Measurements from ENCODE around the gene RUFY1. TPM values are rescaled to one million over a fixed set of nuclear protein-coding genes. Genes with fewer than 3 reads are reported as not detected.
A peak's percentile ranks its signal among the peaks of the same experiment; 100 is the strongest.
"Not testable (repeated sequence)": the region's sequence is repeated elsewhere in the genome, so short reads cannot be mapped to it uniquely, and the experiment has no call there.

The RUFY1 gene
- total RNA-seq, 2 experiments from 2014 or later = 22.5 to 24.7 TPM

GRCh38 chr5:179553006-179553405 is 2.7 kb downstream of the RUFY1 start:
- H3K4me1 Mint-ChIP-seq (ENCODE audit: low read depth) = peaks cover 33% of the 10 kb centered on the region
- H3K9me3 Mint-ChIP-seq = no peaks in the 10 kb centered on the region
- CTCF ChIA-PET = no interaction called here
- POLR2A ChIA-PET = interaction anchor here (3.2 kb wide), 1 partner anchor 70 kb away, joined by 23 read pairs; the partner anchor contains the start of gene HNRNPH1
- TF ChIP-seq CTCF (IDR thresholded peaks at IDR 0.05) = no peak
- intact Hi-C loops (cut with micrococcal nuclease) = no loop called here
- no peak overlapping the region for H3K4me3 Mint-ChIP-seq
- peaks cover 22% of the 10 kb centered on the region for H3K36me3 Mint-ChIP-seq (ENCODE audit: low read depth)
- ATAC-seq = no peak
- H3K27ac Mint-ChIP-seq = no peak overlapping the region
- no peak for DNase-seq
- no peaks in the 10 kb centered on the region for H3K27me3 Mint-ChIP-seq

GRCh38 chr5:179553875-179554274 is 3.5 kb downstream of the RUFY1 start:
- no peak overlapping the region for H3K27ac Mint-ChIP-seq
- H3K36me3 Mint-ChIP-seq (ENCODE audit: low read depth) = peaks cover 26% of the 10 kb centered on the region
- CTCF ChIA-PET = no interaction called here

GRCh38 chr5:179554981-179555380 is 4.6 kb downstream of the RUFY1 start:
- no peak overlapping the region for H3K4me3 Mint-ChIP-seq
- H3K4me1 Mint-ChIP-seq (ENCODE audit: low read depth) = peaks cover 30% of the 10 kb centered on the region
- ChIA-PET POLR2A (no interaction called here), CTCF (no interaction called here)
- TF ChIP-seq CTCF (IDR thresholded peaks at IDR 0.05) = no peak
- no peaks in the 10 kb centered on the region for H3K9me3 Mint-ChIP-seq
- ATAC-seq (no peak), DNase-seq (no peak)
- H3K27ac Mint-ChIP-seq = no peak overlapping the region
- intact Hi-C loops (cut with micrococcal nuclease) = no loop called here
- H3K27me3 Mint-ChIP-seq = no peaks in the 10 kb centered on the region
- peaks cover 26% of the 10 kb centered on the region for H3K36me3 Mint-ChIP-seq (ENCODE audit: low read depth)

More at GRCh38 chr5:179553875-179554274, 3.5 kb downstream of the RUFY1 start:
- H3K9me3 Mint-ChIP-seq = no peaks in the 10 kb centered on the region
- ATAC-seq (no peak), DNase-seq (no peak)
- peaks cover 37% of the 10 kb centered on the region for H3K4me1 Mint-ChIP-seq (ENCODE audit: low read depth)
- H3K27me3 Mint-ChIP-seq = no peaks in the 10 kb centered on the region
- intact Hi-C loops (cut with micrococcal nuclease) = no loop called here
- TF ChIP-seq CTCF (IDR thresholded peaks at IDR 0.05) = no peak
- H3K4me3 Mint-ChIP-seq = no peak overlapping the region
- POLR2A ChIA-PET = no interaction called here

- POLR2A ChIA-PET = interaction anchor here (1.1 to 1.8 kb wide), 3 partner anchors 7 to 1354 kb away, joined by 4 to 5 read pairs (median 4); partner anchors contain the start of gene HNRNPAB
- H3K27me3 Mint-ChIP-seq; intact Hi-C loops (cut with micrococcal nuclease); H3K27ac Mint-ChIP-seq; CTCF ChIA-PET; DNase-seq; H3K9me3 Mint-ChIP-seq; ATAC-seq: not testable (repeated sequence)
- Mint-ChIP-seq H3K4me3 (peak overlapping the region; percentile 83), H3K4me1 (ENCODE audit: low read depth) (peaks cover 16% of the 10 kb centered on the region), H3K36me3 (ENCODE audit: low read depth) (peaks cover 26% of the 10 kb centered on the region)
Observed at GRCh38 chr5:179558261-179558799, 8.0 kb downstream of the RUFY1 start.

GRCh38 chr5:179558932-179559283 is 8.6 kb downstream of the RUFY1 start:
- POLR2A ChIA-PET = interaction anchor here (1.1 to 1.8 kb wide), 5 partner anchors 8 to 1355 kb away, joined by 3 to 5 read pairs (median 4); partner anchors contain the start of gene HNRNPAB

More at GRCh38 chr5:179558932-179559283, 8.6 kb downstream of the RUFY1 start:
- Mint-ChIP-seq H3K4me1 (ENCODE audit: low read depth) (peaks cover 11% of the 10 kb centered on the region), H3K27me3 (no peaks in the 10 kb centered on the region), H3K9me3 (no peaks in the 10 kb centered on the region), H3K4me3 (peak overlapping the region; percentile 83), H3K36me3 (ENCODE audit: low read depth) (peaks cover 26% of the 10 kb centered on the region), H3K27ac (peak overlapping the region; percentile 83)
- ATAC-seq (no peak), DNase-seq (peak; percentile 12)
- no peak for TF ChIP-seq CTCF (IDR thresholded peaks at IDR 0.05)
- intact Hi-C loops (cut with micrococcal nuclease) = no loop called here
- CTCF ChIA-PET = interaction anchor here (1.2 kb wide), 2 partner anchors 11 to 33 kb away, joined by 4 read pairs; no protein-coding TSS in a partner anchor

All from activated CD8-positive, alpha-beta T cell treated with anti-CD3 and anti-CD28 coated beads for 36 hours (primary cell).